ENCODE data around the gene TAB2.
"Not testable (repeated sequence)": the region's sequence is repeated elsewhere in the genome, so short reads cannot be mapped to it uniquely, and the experiment has no call there.

Gene TAB2

DNA sequence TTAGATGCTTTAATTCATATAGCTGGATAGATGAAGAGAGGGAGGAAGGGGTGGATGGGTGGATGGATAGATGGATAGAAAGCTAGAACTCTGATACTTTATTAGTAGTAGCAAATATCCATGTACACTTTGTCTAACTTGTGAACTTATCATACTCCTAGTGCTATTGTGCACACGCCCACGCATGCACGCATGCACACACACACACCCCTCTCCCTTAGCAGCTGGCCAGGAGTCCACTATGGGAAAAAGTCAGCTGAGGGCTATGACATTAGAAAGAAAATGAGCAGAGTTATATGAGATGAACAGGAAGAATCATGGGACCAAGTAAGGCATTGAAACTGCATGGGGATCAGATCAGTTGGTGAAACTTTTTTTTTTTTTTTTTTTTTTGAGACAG lies 28.6 kb downstream of the TAB2 start:
- no peak overlapping the region for H3K27ac ChIP-seq (ENCODE audit: extremely low read depth, low read depth, low read length)
- POLR2A ChIA-PET, result interaction anchor here (0.6 kb wide), 1 partner anchor 17 kb away, joined by 3 read pairs; no protein-coding TSS in a partner anchor
- no peak for TF ChIP-seq ZNF76 (tag by site-specific recombination; IDR thresholded peaks at IDR 0.05; ENCODE audit: borderline replicate concordance, low read depth)
- peak; percentile 25; the same call in 1 of the 2 replicates for TF ChIP-seq ZFHX2 (tag by site-specific recombination; conservative IDR thresholded peaks at IDR 0.05)
- no peak for TF ChIP-seq ZNF211 (tag by site-specific recombination; IDR thresholded peaks at IDR 0.05; ENCODE audit: low read depth)
- no peak for TF ChIP-seq ZNF664 (tag by site-specific recombination; IDR thresholded peaks at IDR 0.05)
- TF ChIP-seq ZNF324 (tag by site-specific recombination; IDR thresholded peaks at IDR 0.05), result no peak
- TF ChIP-seq ZNF350 (tag by site-specific recombination; IDR thresholded peaks at IDR 0.05), result no peak
- 0 out of 2 replicates have a peak, but pooled peaks have one; percentile 12 for TF ChIP-seq EGR2 (tag by site-specific recombination; IDR thresholded peaks at IDR 0.05; ENCODE audit: low read depth)
- no peak for TF ChIP-seq ZNF248 (tag by site-specific recombination; IDR thresholded peaks at IDR 0.05)
- no peak for TF ChIP-seq SALL2 (tag by site-specific recombination; IDR thresholded peaks at IDR 0.05; ENCODE audit: borderline replicate concordance)
- TF ChIP-seq ZFP37 (tag by site-specific recombination; IDR thresholded peaks at IDR 0.05), result no peak
- H3K36me3 ChIP-seq (ENCODE audit: control insufficient read depth in 2 of 2, insufficient read depth in 1 of 2, low read length in 2 of 2), result no peaks in the 10 kb centered on the region
- H3K9me3 ChIP-seq (ENCODE audit: control insufficient read depth, insufficient read depth, low read depth, low read length), result no peaks in the 10 kb centered on the region
- CTCF ChIA-PET, result interaction anchor here (0.7 to 1.5 kb wide), 2 partner anchors 21 to 932 kb away, joined by 5 to 8 read pairs; no protein-coding TSS in a partner anchor
- peaks cover 14% of the 10 kb centered on the region for H3K4me1 ChIP-seq (ENCODE audit: control insufficient read depth, insufficient read depth, low read length)
- no peak overlapping the region for H3K4me3 ChIP-seq (ENCODE audit: low read depth, low read length)

DNA sequence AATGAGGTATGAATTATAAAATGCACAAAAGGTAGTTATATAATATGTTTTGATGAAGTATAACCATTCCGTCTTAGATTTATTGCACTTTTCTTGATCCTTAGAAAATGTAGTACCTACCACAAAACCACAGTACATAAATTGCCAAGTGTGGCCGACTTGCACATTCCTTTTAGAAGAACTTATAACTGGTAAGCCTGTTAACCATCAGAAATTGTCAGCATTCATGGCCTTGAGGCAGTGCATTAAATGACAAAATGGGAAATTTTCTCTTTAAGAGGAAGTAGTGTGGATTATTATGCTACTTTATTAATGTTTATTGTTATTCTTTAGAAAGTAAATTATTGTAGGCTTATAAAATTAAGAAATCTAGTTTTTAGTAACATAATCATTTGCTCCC lies 29.6 kb downstream of the TAB2 start:
- H3K27ac ChIP-seq (ENCODE audit: extremely low read depth, low read depth, low read length), result no peak overlapping the region
- H3K9me3 ChIP-seq (ENCODE audit: control insufficient read depth, insufficient read depth, low read depth, low read length), result no peaks in the 10 kb centered on the region
- TF ChIP-seq, protein P1, sequence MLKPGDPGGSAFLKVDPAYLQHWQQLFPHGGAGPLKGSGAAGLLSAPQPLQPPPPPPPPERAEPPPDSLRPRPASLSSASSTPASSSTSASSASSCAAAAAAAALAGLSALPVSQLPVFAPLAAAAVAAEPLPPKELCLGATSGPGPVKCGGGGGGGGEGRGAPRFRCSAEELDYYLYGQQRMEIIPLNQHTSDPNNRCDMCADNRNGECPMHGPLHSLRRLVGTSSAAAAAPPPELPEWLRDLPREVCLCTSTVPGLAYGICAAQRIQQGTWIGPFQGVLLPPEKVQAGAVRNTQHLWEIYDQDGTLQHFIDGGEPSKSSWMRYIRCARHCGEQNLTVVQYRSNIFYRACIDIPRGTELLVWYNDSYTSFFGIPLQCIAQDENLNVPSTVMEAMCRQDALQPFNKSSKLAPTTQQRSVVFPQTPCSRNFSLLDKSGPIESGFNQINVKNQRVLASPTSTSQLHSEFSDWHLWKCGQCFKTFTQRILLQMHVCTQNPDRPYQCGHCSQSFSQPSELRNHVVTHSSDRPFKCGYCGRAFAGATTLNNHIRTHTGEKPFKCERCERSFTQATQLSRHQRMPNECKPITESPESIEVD (tag by site-specific recombination; IDR thresholded peaks at IDR 0.05), result peak; percentile 51
- TF ChIP-seq ZBTB20 (tag by site-specific recombination; IDR thresholded peaks at IDR 0.05), result no peak
- TF ChIP-seq, protein P2, sequence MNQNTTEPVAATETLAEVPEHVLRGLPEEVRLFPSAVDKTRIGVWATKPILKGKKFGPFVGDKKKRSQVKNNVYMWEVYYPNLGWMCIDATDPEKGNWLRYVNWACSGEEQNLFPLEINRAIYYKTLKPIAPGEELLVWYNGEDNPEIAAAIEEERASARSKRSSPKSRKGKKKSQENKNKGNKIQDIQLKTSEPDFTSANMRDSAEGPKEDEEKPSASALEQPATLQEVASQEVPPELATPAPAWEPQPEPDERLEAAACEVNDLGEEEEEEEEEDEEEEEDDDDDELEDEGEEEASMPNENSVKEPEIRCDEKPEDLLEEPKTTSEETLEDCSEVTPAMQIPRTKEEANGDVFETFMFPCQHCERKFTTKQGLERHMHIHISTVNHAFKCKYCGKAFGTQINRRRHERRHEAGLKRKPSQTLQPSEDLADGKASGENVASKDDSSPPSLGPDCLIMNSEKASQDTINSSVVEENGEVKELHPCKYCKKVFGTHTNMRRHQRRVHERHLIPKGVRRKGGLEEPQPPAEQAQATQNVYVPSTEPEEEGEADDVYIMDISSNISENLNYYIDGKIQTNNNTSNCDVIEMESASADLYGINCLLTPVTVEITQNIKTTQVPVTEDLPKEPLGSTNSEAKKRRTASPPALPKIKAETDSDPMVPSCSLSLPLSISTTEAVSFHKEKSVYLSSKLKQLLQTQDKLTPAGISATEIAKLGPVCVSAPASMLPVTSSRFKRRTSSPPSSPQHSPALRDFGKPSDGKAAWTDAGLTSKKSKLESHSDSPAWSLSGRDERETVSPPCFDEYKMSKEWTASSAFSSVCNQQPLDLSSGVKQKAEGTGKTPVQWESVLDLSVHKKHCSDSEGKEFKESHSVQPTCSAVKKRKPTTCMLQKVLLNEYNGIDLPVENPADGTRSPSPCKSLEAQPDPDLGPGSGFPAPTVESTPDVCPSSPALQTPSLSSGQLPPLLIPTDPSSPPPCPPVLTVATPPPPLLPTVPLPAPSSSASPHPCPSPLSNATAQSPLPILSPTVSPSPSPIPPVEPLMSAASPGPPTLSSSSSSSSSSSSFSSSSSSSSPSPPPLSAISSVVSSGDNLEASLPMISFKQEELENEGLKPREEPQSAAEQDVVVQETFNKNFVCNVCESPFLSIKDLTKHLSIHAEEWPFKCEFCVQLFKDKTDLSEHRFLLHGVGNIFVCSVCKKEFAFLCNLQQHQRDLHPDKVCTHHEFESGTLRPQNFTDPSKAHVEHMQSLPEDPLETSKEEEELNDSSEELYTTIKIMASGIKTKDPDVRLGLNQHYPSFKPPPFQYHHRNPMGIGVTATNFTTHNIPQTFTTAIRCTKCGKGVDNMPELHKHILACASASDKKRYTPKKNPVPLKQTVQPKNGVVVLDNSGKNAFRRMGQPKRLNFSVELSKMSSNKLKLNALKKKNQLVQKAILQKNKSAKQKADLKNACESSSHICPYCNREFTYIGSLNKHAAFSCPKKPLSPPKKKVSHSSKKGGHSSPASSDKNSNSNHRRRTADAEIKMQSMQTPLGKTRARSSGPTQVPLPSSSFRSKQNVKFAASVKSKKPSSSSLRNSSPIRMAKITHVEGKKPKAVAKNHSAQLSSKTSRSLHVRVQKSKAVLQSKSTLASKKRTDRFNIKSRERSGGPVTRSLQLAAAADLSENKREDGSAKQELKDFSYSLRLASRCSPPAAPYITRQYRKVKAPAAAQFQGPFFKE (tag by site-specific recombination; IDR thresholded peaks at IDR 0.05; ENCODE audit: borderline replicate concordance), result no peak
- no peak for TF ChIP-seq ZSCAN16 (tag by site-specific recombination; IDR thresholded peaks at IDR 0.05)
- TF ChIP-seq ZNF830 (tag by site-specific recombination; IDR thresholded peaks at IDR 0.05; ENCODE audit: low read depth), result no peak
- H3K4me1 ChIP-seq (ENCODE audit: control insufficient read depth, insufficient read depth, low read length), result peaks cover 7% of the 10 kb centered on the region
- H3K4me3 ChIP-seq (ENCODE audit: low read depth, low read length), result no peak overlapping the region
- ChIA-PET CTCF (interaction anchor here (1.5 kb wide), 1 partner anchor 22 kb away, joined by 5 read pairs; no protein-coding TSS in a partner anchor), POLR2A (no interaction called here)
- no peaks in the 10 kb centered on the region for H3K36me3 ChIP-seq (ENCODE audit: control insufficient read depth in 2 of 2, insufficient read depth in 1 of 2, low read length in 2 of 2)

GRCh38 chr6:149349279-149349678 lies 31.8 kb downstream of the TAB2 start:
- H3K36me3 ChIP-seq (ENCODE audit: control insufficient read depth in 2 of 2, insufficient read depth in 1 of 2, low read length in 2 of 2); H3K9me3 ChIP-seq (ENCODE audit: control insufficient read depth, insufficient read depth, low read depth, low read length); H3K27ac ChIP-seq (ENCODE audit: extremely low read depth, low read depth, low read length); H3K4me1 ChIP-seq (ENCODE audit: control insufficient read depth, insufficient read depth, low read length); CTCF ChIA-PET; H3K4me3 ChIP-seq (ENCODE audit: low read depth, low read length): not testable (repeated sequence)
- POLR2A ChIA-PET, result interaction anchor here (1.4 kb wide), 1 partner anchor 32 kb away, joined by 6 read pairs; no protein-coding TSS in a partner anchor
